ENCODE results near the gene WDR5.

GRCh38 chr9:134100040-134100439 is 35.8 kb upstream of the WDR5 start:
- TF ChIP-seq CTCF (IDR thresholded peaks at IDR 0.05) (no peak), EP300 (IDR thresholded peaks at IDR 0.05) (no peak)

Data from ovary (tissue), 3 donors.